H4 (cell line): ENCODE measurements around the gene FAM180B. TPM values are rescaled to one million over a fixed set of nuclear protein-coding genes. Genes with fewer than 3 reads are reported as not detected.
A peak's percentile ranks its signal among the peaks of the same experiment; 100 is the strongest.
"Not testable (repeated sequence)": the region's sequence is repeated elsewhere in the genome, so short reads cannot be mapped to it uniquely, and the experiment has no call there.

Experiments
- DNase-seq: peaks from one replicate; pipeline ENCODE4 v3.0.0-alpha.2; 2015; ENCODE audit warnings: low spot score
- total RNA-seq: library from RNA; depleted of rRNA; stranded (reverse); fragments of >200 nt; shearing (Covaris generic); gene quantifications from 2 replicates; pipeline ENCODE4 v1.2.3, GENCODE V29; 2014

Gene FAM180B
- total RNA-seq, 1 experiment from 2014 or later, result not detected

DNA sequence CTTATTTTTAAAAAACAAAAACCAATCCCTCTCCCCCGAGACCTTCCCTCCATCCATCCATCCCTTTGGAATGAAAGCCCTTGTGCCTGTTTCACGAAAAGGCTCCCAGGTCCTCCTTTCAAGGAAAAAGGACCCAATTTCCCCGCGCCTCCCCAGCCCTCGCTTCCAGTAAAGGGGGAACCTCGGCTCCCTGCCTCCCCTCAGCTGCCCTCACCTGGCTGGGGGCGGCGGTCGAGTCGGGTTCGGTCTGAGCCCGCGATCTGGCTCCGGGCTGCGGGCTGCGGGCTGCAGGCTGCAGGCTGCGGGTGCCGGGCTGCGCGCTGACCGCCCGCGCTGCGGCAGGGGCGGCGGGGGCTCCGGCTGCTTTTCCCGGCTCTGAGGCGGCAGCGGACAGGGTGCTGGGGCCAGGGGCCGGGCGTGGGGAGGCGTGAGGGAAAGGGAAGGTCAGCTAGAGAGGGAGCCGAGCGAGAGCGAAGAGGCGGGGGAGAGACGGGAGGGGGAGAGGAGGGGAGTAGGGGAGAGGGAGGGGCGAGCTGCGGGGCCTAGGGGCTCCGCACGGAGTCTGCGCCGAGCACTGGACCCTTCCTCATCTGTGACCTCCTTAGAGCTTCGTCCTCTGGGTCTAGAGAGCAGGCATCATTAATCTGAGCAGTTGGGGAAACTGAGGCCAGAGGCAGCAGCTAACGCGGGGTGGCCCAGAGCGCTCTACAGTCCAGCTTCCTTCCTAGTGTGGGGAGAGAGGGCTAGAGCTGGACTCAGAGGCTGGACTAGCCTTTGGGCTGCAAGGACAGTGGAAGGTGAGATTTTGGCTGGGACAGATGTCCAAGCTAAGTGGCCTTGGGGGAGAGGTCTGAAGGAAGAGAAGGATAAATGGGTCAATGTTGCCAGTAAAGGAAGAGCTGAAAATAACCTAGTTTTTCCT is 7.7 kb downstream of the FAM180B start, which contains the start of gene C1QTNF4:
TSS of gene C1QTNF4 (minus strand) at position 478 of the 922 bp plus-strand sequence. CDS start 3,601 bp downstream, outside the sequence.
- DNase-seq, result no peak

DNA sequence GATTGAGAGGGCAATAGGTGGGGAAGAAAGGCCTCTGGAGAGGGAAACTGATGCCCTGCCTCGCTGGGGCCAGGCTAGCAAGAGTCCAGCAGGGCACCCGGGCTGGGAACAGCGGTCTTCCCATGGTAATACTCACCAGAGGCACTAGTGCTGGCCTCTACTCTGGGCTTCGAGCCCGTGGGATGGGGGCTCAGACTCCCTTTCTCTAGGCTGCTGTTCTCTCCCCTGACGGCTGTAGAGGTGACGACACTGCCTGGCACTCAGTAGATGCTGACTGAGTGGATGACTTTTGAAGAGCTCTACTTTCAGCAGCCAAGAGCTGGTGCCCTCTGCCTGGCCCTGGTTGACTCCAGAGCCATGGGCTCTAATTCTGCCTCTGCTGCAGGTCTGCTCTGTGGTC is 8.6 kb downstream of the FAM180B start:
- DNase-seq, result no peak

DNA sequence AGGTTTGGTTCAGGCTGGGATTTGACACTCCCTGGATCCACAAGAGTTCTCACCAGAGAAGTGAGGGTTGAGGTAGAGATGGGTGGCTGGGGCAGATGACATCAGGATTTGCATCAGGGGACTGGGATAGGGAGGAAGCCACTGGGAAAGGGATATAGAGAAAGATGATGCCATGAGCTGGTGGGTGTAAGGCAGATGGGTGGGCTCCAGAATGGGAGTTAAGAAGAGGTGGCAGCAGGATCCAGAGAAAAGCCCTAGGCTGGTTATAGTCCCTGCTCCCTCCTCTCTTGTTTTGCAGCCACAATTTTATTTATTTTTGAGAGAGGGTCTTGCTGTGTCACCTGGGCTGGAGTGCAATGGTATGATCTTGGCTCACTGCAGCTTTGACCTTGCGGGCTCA is 9.5 kb downstream of the FAM180B start:
- DNase-seq, result no peak

DNA sequence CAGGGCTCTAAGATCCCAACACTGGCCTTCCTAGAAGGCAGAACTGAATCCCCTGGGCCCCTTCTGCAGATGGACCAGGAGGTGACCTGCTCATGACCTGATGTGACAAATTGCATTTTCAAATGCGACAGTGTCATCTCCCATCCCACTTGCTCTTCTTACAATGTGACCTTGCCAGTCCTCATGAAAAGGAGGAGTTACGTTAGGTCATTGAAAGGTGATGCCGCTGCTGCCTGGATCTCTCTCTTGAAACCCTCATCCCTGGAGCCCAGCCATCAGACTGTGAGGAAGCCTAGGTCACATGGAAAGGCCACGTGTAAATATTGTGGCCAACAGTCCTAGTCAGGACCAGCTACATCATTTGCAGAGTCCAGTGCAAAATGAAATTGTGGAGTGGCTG is 13.4 kb downstream of the FAM180B start:
- no peak for DNase-seq

DNA sequence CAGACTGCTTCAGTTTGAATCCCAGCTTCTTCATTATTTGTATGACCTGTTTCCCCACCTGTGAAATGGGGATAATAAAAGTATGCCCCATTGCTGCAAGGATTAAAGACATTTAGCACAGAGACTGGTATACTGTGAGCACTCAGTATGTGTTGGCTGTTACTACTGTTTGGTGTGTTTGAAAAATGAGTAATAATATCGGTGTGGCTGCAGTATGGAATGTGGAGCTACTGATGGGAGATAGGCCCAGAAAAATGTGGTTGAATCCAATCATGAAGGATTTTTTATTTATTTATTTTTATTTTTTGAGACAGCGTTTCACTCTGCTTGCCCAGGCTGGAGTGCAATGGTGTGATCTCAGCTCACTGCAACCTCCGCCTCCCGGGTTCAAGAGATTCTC is 16.8 kb downstream of the FAM180B start:
- no peak for DNase-seq

DNA sequence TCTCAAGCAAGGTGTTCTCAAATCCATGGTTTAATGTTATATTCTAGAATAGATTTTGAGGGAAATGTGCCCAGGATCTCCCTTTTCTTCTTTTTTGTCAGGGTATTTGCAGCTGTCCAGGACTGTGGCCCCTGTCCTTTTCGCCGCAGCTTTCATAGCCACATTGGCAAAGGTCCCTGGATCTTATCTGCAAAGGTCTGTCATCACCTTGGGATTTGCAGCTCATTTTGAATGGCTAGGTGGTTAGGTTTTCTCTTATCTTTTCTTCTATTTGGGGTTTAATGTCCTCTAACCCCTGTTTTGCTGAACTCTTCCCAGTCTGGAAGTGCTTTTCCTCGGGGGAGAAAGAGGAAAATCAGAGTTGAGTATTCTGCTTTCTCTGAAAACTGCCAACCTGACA is 19.4 kb downstream of the FAM180B start:
- no peak for DNase-seq

DNA sequence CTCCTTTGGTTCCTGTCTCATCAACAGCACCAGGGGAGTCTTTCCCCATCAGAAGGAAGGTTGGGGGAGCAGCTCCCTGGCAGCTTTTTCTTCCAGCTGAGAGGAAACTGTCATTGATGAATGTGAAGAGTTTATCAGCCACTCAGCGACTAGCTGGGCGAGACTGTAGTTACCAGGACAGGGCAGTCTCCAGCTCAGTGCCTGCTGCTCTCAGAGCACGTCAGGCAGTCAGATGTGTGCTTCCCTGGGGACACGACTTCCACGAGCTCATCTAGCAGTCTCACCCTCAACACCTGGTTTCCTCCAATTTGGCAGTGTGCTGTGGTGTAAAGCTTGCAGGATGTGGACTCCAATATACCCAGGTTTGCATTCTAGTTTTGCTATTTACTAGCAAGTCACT is 20.3 kb downstream of the FAM180B start:
- DNase-seq, result no peak

DNA sequence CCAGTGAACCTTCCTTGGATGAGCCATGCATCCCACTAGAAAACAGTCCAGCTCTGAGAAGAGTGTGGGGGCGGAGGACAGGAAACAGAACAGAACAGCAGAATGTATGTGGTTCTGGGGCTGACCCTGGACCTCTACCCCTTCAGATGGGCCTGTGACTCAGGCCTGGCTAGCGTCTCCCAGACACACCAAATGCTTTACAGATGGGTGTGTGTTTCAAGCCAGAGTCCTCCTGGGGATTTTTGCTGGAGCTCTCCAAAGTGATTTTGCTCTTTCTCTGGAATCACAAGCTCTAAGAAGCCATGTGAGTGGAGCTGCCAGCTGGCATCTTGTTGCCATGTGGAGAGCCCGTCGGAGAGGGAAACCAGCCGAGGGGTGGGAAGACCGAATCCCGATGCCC is 20.9 kb downstream of the FAM180B start:
- DNase-seq, result no peak

DNA sequence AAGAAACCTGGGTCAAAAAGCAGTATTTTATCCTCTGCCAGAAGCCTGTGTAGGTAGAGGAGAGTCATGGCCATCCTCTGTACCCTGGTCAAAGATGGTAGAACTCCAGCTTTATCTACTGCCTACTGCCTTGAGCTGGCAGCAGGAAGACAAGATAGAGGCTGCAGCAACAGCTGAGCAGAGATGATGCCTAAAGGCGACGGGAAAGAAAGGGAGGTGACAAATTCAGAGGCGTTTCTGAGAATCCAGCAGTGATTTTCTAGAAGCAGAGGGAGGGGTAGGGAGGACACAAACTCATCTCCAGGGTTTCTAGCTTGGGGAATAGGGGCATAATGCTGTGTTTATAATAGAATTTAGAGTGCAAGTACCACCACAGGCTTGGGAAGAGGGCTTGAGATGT is 23.2 kb downstream of the FAM180B start:
- DNase-seq, result no peak

DNA sequence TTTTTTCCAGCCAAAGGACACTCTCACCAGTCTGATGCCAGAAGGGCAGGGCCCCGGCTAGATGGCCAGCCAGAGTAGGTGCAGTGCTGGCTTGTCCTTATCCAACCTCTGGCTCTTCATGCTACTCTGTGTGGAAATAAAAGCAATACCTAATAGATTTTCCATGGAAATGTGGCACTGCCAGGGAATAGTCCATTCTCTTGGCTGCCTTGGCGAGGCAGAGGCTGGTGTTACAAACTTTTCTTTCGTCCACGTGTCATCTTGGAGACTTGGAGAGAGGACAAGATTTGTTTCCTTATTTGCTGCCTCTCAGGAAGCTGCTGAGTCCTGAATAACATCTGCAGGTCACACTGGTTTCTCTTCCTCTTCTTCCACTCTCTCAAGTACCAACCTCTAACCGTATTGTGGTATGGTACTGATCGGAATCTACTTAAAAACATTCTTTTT is 24.9 kb downstream of the FAM180B start:
- no peak for DNase-seq

DNA sequence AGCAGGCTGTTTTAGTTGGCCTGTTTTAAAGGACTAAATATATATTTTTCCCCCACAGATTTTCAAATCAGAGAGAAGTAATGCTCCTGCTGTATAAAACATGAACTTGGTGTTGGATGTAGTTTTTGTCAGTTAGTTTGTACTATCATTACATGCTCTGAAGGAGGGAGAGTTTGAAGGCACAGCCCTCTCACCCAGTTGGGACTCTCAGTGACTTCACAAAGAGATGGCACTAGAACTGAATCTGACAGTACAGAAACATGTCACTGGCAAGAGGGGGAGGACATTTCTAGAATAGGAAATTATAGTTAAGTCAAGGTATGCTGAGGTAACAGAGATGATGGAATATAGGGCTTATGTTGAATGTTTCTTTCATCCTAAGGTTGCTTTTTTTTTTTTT is 28.8 kb downstream of the FAM180B start:
- no peak for DNase-seq

DNA sequence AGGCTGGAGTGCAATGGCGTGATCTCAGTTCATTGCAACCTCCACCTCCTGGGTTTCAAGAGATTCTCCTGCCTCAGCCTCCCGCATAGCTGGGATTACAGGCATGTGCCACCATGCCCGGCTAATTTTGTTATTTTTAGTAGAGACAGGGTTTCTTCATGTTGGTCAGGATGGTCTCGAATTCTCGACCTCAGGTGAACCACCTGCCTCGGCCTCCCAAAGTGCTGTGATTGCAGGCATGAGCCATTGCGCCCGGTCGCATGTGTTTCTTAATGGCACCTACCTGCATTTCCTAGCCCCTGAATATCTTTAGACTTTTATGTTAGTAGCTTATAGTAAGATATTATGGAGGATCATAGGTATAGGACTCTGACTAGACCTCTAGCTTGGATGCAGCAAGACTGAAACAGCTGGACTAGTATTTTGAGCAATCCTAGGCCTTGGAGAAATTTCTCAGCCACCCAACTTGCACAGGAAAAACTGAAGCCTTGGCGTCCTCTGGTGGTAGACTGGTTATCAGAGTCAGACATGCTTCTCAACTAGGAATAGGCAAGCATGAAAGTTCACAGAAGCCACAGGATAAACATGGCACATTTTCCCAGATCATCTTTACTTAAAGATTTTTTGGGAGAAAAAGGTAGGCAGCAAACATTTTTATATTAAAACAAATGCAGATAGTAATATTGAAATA is 30.4 kb downstream of the FAM180B start:
- DNase-seq, result peak; percentile 56

DNA sequence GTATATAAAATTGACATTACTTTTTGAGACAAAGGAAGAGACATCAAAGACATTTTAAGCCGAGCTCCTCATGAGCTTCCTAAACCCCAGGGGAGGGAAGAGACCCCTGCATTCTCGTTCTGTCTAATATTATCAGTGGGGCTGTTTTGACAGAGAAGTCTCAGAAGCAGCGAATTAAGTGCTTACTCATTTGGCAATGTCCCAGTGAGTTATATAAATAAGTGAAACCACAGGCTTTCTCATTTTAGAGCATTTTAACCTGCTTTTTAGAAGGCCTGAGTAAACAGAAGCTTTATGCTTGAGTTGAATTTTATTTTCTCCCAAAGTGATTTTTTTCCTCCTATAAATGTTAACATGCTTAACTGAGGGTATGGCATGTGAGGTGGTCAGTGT is 30.9 kb downstream of the FAM180B start:
- peak; percentile 64 for DNase-seq

DNA sequence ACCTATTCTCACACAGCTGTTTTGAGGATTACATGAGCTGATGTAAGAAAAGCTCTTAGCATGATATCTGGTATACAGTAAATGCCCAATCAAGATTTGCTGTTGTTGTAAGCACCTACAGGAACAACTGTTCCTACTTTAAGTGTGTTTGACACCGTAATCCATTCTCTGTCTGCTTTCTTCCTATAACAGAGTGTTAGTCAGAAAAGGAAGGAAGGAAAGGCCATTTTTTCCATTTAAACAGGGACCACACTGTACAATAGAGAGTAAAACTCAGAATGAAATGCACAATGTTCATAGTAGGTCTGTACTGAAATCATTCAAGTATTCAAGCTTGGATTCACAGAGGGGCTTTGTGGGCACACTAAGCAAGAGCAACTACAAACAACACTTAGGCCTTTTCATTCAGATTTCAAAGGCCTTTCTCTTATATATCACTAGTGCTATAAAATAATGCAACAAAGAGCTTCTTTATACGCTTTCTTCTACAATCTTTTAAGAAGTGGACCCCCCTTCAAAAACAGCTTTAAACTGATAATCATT is 34.4 kb downstream of the FAM180B start:
- DNase-seq, result no peak

DNA sequence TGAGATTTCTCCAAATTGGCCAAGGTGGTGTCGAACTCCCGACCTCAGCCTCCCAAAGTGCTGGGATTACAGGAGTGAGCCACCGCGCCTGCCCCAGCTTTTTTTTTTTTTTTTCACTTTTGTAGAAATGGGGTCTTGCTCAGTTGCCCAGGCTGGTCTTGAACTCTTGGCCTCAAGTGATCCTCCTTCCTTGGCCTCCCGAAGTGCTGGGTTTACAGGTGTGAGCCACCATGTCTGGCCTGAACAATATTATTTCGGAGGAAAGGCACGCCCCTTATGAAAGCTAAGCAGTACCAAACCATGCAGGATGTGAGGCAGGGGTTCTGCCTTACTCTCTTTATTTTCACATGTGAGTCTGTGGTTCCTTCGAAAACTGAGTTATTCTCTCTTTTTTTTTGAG is 39.8 kb downstream of the FAM180B start:
- DNase-seq, result no peak

DNA sequence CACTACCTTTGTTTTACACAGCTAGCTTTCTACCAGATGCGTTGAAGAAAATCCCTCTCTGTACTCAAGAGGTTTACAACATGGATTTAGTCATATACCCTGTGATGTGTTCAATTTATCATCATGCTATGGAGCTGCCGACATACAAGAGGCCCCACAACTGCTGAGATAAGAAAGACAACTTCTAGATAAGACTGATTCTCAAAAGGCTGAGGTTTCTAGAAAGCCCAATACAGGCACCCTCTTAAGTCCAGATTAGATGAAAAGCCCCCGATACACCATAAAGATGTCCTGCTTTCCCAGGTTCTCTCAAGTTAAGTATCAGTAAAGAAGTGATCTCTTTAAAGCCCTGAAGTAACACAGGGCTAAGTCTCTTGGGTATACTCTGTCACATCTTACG is 41.5 kb downstream of the FAM180B start:
- no peak for DNase-seq

DNA sequence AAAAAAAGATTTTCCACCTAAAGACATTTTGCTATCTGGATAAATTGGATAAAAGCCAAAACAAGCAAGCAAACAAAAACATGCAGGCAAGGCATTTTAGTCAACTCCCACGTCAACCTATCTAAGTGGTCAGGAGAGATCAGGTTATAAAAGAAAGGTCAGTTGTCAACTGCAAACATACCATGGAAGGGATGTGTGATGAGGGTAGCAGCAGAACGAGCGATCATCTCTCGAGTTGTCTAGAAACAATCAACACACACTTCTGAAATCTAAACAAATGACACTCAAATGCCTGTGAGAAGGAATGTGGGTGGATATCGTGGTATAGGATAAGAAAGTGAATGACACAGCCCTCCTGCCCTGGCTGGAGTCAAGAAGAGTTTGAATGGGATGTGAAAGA is 45.0 kb downstream of the FAM180B start:
- DNase-seq, result no peak

DNA sequence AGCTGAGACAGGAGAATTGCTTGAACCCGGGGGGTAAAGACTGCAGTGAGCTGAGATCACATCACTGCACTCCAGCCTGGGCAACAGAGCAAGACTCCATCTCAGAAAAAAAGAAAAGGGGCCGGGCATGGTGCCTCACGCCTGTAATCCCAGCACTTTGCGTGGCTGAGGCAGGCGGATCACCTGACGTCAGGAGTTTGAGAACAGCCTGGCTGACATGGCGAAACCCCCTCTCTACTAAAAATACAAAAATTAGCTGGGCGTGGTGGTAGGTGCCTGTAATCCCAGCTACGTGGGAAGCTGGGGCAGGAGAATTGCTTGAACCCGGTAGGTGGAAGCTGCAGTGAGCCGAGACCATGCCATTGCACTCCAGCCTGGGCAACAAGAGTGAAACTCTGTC is 49.9 kb downstream of the FAM180B start:
- not testable (repeated sequence) for DNase-seq
